ENCODE measurements around the gene HEBP2.

The HEBP2 gene

GRCh38 chr6:138455746-138456400 lies 51.9 kb downstream of the HEBP2 start:
- DNase-seq (ENCODE audit: low read depth), result peak; percentile 55

DNA sequence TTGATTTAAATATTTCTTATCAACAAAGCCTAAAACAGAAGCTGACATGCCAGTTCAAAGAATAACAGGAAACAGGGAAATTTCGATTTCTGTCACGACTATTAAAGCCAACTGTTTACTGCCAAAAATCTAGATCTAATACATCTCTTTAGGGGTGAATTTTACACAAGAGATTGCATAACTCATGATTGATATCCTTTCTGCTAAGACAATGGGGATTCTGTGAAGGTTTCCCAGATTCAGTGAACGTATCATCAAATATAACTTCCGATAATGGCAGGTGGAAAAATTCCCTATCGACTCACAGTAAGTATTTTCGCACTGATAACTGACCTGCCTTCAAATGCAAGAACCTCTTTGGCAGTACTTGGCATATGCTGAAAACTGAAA lies 52.4 kb downstream of the HEBP2 start:
- DNase-seq (ENCODE audit: low read depth), result no peak

GRCh38 chr6:138461647-138462046 lies 57.6 kb downstream of the HEBP2 start:
- DNase-seq (ENCODE audit: low read depth), result no peak

DNA sequence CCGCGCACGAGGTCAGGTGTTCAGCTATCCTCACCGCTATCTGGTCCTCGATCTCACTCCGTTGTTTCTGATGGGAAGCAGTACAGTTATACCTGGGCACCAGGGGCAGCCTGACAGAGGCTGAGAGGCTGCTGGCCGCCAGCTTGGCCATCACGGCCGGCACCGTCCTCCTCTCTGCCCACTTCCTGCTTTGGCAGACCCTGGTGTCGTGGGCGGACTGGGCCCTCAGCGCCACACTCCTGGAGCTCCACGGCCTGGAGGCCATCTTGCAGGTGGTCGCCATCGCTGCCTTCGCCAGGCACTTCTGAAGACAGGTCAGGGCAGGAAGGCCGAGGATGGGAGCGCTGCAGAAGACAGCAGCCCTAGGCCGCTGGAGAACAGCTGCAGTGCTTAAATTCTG lies 60.1 kb downstream of the HEBP2 start:
- no peak for DNase-seq (ENCODE audit: low read depth)

DNA sequence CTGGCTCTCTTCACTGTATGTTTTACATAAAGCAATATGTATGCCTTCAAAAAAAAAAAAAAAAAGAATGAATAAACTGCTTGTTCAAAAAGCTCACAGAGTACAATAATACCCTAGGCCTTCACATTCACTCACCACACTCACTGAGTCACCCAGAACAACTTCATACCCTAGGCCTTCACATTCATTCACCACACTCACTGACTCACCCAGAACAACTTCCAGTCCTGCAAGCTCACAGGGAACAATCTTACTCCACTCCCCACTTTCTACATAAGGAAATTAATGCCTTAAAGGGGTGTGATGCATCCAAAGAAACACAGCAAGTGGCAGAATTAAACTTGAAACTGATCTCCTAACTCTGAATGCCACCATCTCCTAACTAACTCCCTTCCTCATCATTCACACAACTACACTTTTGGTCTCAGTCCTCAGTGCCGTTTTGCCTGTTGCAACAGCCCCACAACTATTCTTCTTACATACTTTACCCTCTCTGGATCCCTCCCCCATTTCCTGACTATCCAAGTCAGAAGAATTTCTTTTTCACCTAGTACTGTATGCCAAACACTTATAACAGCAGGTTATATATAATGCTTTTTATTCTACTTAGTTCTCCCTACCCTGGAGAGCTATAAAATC lies 61.1 kb downstream of the HEBP2 start:
- peak; percentile 99 for DNase-seq (ENCODE audit: low read depth)

- no peak for DNase-seq (ENCODE audit: low read depth)
Measured at GRCh38 chr6:138467901-138468300, 63.9 kb downstream of the HEBP2 start.

GRCh38 chr6:138468320-138469015 lies 64.4 kb downstream of the HEBP2 start:
- DNase-seq (ENCODE audit: low read depth), result peak; percentile 65
